ENCODE results near the gene FAM162A. TPM values are rescaled to one million over a fixed set of nuclear protein-coding genes. Genes with fewer than 3 reads are reported as not detected.
"Not testable (repeated sequence)": the region's sequence is repeated elsewhere in the genome, so short reads cannot be mapped to it uniquely, and the experiment has no call there.

Gene FAM162A
- total RNA-seq, 2 experiments from 2014 or later, result 111 to 112 TPM

- no peak overlapping the region for H3K4me3 Mint-ChIP-seq
- no peak for DNase-seq
- no peaks in the 10 kb centered on the region for H3K9me3 Mint-ChIP-seq
- H3K4me1 Mint-ChIP-seq (ENCODE audit: low read depth), result peaks cover 2% of the 10 kb centered on the region
- peaks cover 14% of the 10 kb centered on the region for H3K36me3 Mint-ChIP-seq (ENCODE audit: low read depth)
- CTCF ChIA-PET, result interaction anchor here (0.5 to 1.7 kb wide), 4 partner anchors 26 to 257 kb away, joined by 3 to 8 read pairs (median 4); partner anchors contain the start of gene FAM162A
- intact Hi-C loops (cut with micrococcal nuclease), result no loop called here
- peak overlapping the region; percentile 71 for H3K27ac Mint-ChIP-seq
- no peaks in the 10 kb centered on the region for H3K27me3 Mint-ChIP-seq (ENCODE audit: low read depth)
Observed at GRCh38 chr3:122358703-122359032, 25.3 kb upstream of the FAM162A start.

- Mint-ChIP-seq H3K27ac (no peak overlapping the region), H3K9me3 (no peaks in the 10 kb centered on the region), H3K27me3 (ENCODE audit: low read depth) (no peaks in the 10 kb centered on the region), H3K36me3 (ENCODE audit: low read depth) (peaks cover 23% of the 10 kb centered on the region), H3K4me1 (ENCODE audit: low read depth) (peaks cover 18% of the 10 kb centered on the region), H3K4me3 (no peak overlapping the region)
- intact Hi-C loops (cut with micrococcal nuclease), result no loop called here
- CTCF ChIA-PET, result interaction anchor here (0.8 to 1.1 kb wide), 3 partner anchors 31 to 261 kb away, joined by 3 read pairs; no protein-coding TSS in a partner anchor
- DNase-seq, result no peak
Observed at GRCh38 chr3:122362026-122362425, 22.0 kb upstream of the FAM162A start.

GRCh38 chr3:122364490-122364889 lies 19.5 kb upstream of the FAM162A start:
- Mint-ChIP-seq H3K27ac (peak overlapping the region; percentile 70), H3K4me1 (ENCODE audit: low read depth) (peaks cover 17% of the 10 kb centered on the region), H3K4me3 (no peak overlapping the region), H3K36me3 (ENCODE audit: low read depth) (peaks cover 26% of the 10 kb centered on the region), H3K9me3 (no peaks in the 10 kb centered on the region), H3K27me3 (ENCODE audit: low read depth) (no peaks in the 10 kb centered on the region)
- CTCF ChIA-PET, result no interaction called here
- intact Hi-C loops (cut with micrococcal nuclease), result loop anchor here (2.0 kb wide), 1 partner anchor 42 kb away; no protein-coding TSS in a partner anchor
- DNase-seq, result no peak

- CTCF ChIA-PET, result no interaction called here
- H3K4me1 Mint-ChIP-seq (ENCODE audit: low read depth), result peaks cover 17% of the 10 kb centered on the region
- peaks cover 26% of the 10 kb centered on the region for H3K36me3 Mint-ChIP-seq (ENCODE audit: low read depth)
- intact Hi-C loops (cut with micrococcal nuclease), result loop anchor here (1.0 to 5.0 kb wide), 3 partner anchors 18 to 818 kb away; partner anchors contain the start of genes MIX23 and POLQ
- H3K27ac Mint-ChIP-seq, result peak overlapping the region; percentile 70
- no peak overlapping the region for H3K4me3 Mint-ChIP-seq
- no peaks in the 10 kb centered on the region for H3K27me3 Mint-ChIP-seq (ENCODE audit: low read depth)
- no peak for DNase-seq
- H3K9me3 Mint-ChIP-seq, result no peaks in the 10 kb centered on the region
Observed at GRCh38 chr3:122365073-122365472, 18.9 kb upstream of the FAM162A start.

- H3K9me3 Mint-ChIP-seq; H3K4me3 Mint-ChIP-seq; H3K27me3 Mint-ChIP-seq (ENCODE audit: low read depth): not testable (repeated sequence)
- H3K27ac Mint-ChIP-seq, result peak overlapping the region; percentile 70
- CTCF ChIA-PET, result interaction anchor here (0.9 to 1.1 kb wide), 2 partner anchors 17 to 19 kb away, joined by 3 read pairs; partner anchors contain the start of gene FAM162A
- H3K4me1 Mint-ChIP-seq (ENCODE audit: low read depth), result peaks cover 17% of the 10 kb centered on the region
- H3K36me3 Mint-ChIP-seq (ENCODE audit: low read depth), result peaks cover 24% of the 10 kb centered on the region
- DNase-seq, result peak; percentile 16
- intact Hi-C loops (cut with micrococcal nuclease), result loop anchor here (1.0 to 5.0 kb wide), 3 partner anchors 18 to 818 kb away; partner anchors contain the start of genes MIX23 and POLQ
Observed at GRCh38 chr3:122365582-122366378, 18.2 kb upstream of the FAM162A start.

- intact Hi-C loops (cut with micrococcal nuclease), result loop anchor here (5.0 kb wide), 1 partner anchor 819 kb away; the partner anchor contains the start of gene POLQ
- Mint-ChIP-seq H3K27me3 (ENCODE audit: low read depth) (no peaks in the 10 kb centered on the region), H3K9me3 (no peaks in the 10 kb centered on the region), H3K27ac (no peak overlapping the region), H3K4me1 (ENCODE audit: low read depth) (peaks cover 17% of the 10 kb centered on the region), H3K36me3 (ENCODE audit: low read depth) (peaks cover 24% of the 10 kb centered on the region), H3K4me3 (no peak overlapping the region)
- DNase-seq, result no peak
- CTCF ChIA-PET, result interaction anchor here (0.9 to 1.1 kb wide), 2 partner anchors 16 to 18 kb away, joined by 3 read pairs; partner anchors contain the start of gene FAM162A
Observed at GRCh38 chr3:122366379-122366749, 17.6 kb upstream of the FAM162A start.

GRCh38 chr3:122374034-122374433 lies 9.9 kb upstream of the FAM162A start:
- CTCF ChIA-PET, result no interaction called here
- Mint-ChIP-seq H3K9me3 (no peaks in the 10 kb centered on the region), H3K27ac (no peak overlapping the region), H3K27me3 (ENCODE audit: low read depth) (no peaks in the 10 kb centered on the region), H3K36me3 (ENCODE audit: low read depth) (peaks cover 20% of the 10 kb centered on the region), H3K4me1 (ENCODE audit: low read depth) (peaks cover 17% of the 10 kb centered on the region), H3K4me3 (no peak overlapping the region)
- DNase-seq, result no peak
- intact Hi-C loops (cut with micrococcal nuclease), result no loop called here

- CTCF ChIA-PET, result no interaction called here
- H3K4me3 Mint-ChIP-seq, result no peak overlapping the region
- H3K27me3 Mint-ChIP-seq (ENCODE audit: low read depth), result no peaks in the 10 kb centered on the region
- DNase-seq, result peak; percentile 30
- peaks cover 45% of the 10 kb centered on the region for H3K4me1 Mint-ChIP-seq (ENCODE audit: low read depth)
- intact Hi-C loops (cut with micrococcal nuclease), result no loop called here
- peak overlapping the region; percentile 82 for H3K27ac Mint-ChIP-seq
- no peaks in the 10 kb centered on the region for H3K9me3 Mint-ChIP-seq
- peaks cover 17% of the 10 kb centered on the region for H3K36me3 Mint-ChIP-seq (ENCODE audit: low read depth)
Observed at GRCh38 chr3:122377975-122378374, 6.0 kb upstream of the FAM162A start.

- Mint-ChIP-seq H3K4me1 (ENCODE audit: low read depth) (peaks cover 63% of the 10 kb centered on the region), H3K36me3 (ENCODE audit: low read depth) (peaks cover 9% of the 10 kb centered on the region), H3K27me3 (ENCODE audit: low read depth) (no peaks in the 10 kb centered on the region), H3K4me3 (peak within 1 kb of the TSS; percentile 90), H3K9me3 (no peaks in the 10 kb centered on the region), H3K27ac (peak within 1 kb of the TSS; percentile 93)
- DNase-seq, result peak; percentile 94
- CTCF ChIA-PET, result interaction anchor here (1.0 to 1.6 kb wide), 5 partner anchors 9 to 296 kb away, joined by 3 to 6 read pairs (median 5); no protein-coding TSS in a partner anchor
- intact Hi-C loops (cut with micrococcal nuclease), result loop anchor here (1.0 to 5.0 kb wide), 4 partner anchors 18 to 818 kb away; partner anchors contain the start of genes HCLS1, PDIA5 and SEC22A
Observed at GRCh38 chr3:122382888-122383666, 905 bp upstream of the FAM162A start, which contains the start of gene MIX23. Gene MIX23, minus strand, starts transcription at chr3:122383231. Its CDS starts 7 bp downstream, at chr3:122383224.

GRCh38 chr3:122387709-122388108 lies 3.7 kb downstream of the FAM162A start:
- H3K4me3 Mint-ChIP-seq, result no peak overlapping the region
- H3K36me3 Mint-ChIP-seq (ENCODE audit: low read depth), result peaks cover 9% of the 10 kb centered on the region
- H3K27me3 Mint-ChIP-seq (ENCODE audit: low read depth), result no peaks in the 10 kb centered on the region
- CTCF ChIA-PET, result no interaction called here
- H3K9me3 Mint-ChIP-seq, result no peaks in the 10 kb centered on the region
- H3K27ac Mint-ChIP-seq, result no peak overlapping the region
- no peak for DNase-seq
- intact Hi-C loops (cut with micrococcal nuclease), result no loop called here
- peaks cover 35% of the 10 kb centered on the region for H3K4me1 Mint-ChIP-seq (ENCODE audit: low read depth)

- H3K27ac Mint-ChIP-seq, result no peak overlapping the region
- no peak for DNase-seq
- H3K36me3 Mint-ChIP-seq (ENCODE audit: low read depth), result peaks cover 12% of the 10 kb centered on the region
- intact Hi-C loops (cut with micrococcal nuclease), result no loop called here
- H3K4me3 Mint-ChIP-seq, result no peak overlapping the region
- no peaks in the 10 kb centered on the region for H3K27me3 Mint-ChIP-seq (ENCODE audit: low read depth)
- H3K9me3 Mint-ChIP-seq, result no peaks in the 10 kb centered on the region
- H3K4me1 Mint-ChIP-seq (ENCODE audit: low read depth), result peaks cover 38% of the 10 kb centered on the region
- CTCF ChIA-PET, result interaction anchor here (1.8 kb wide), 1 partner anchor 290 kb away, joined by 4 read pairs; no protein-coding TSS in a partner anchor
Observed at GRCh38 chr3:122389197-122389596, 5.2 kb downstream of the FAM162A start.

GRCh38 chr3:122389892-122390291 lies 5.9 kb downstream of the FAM162A start:
- H3K27me3 Mint-ChIP-seq (ENCODE audit: low read depth), result no peaks in the 10 kb centered on the region
- H3K9me3 Mint-ChIP-seq, result no peaks in the 10 kb centered on the region
- no peak overlapping the region for H3K4me3 Mint-ChIP-seq
- peaks cover 12% of the 10 kb centered on the region for H3K36me3 Mint-ChIP-seq (ENCODE audit: low read depth)
- CTCF ChIA-PET, result interaction anchor here (1.8 kb wide), 1 partner anchor 290 kb away, joined by 4 read pairs; no protein-coding TSS in a partner anchor
- no peak for DNase-seq
- intact Hi-C loops (cut with micrococcal nuclease), result no loop called here
- peaks cover 39% of the 10 kb centered on the region for H3K4me1 Mint-ChIP-seq (ENCODE audit: low read depth)
- no peak overlapping the region for H3K27ac Mint-ChIP-seq

Measured in activated naive CD4-positive, alpha-beta T cell treated with anti-CD3 and anti-CD28 coated beads for 36 hours (primary cell).